Effector memory CD8-positive, alpha-beta T cell (primary cell): ENCODE data around the gene CRACDL.
"Not testable (repeated sequence)": the region's sequence is repeated elsewhere in the genome, so short reads cannot be mapped to it uniquely, and the experiment has no call there.

ENCODE experiments used
- ATAC-seq: fragments of 150-1000 bp; cut with Tn5 transposase; replicated peaks from 2 replicates; pipeline ENCODE4 v1.10.0; 2021; ENCODE audit warnings: mild to moderate bottlenecking, moderate library complexity
- DNase-seq, 3 experiments: peaks; one replicate each; pipeline ENCODE4 v3.0.0; 2021
- H3K27ac Mint-ChIP-seq, 2 donors: one replicate each; pipeline ENCODE4 v1.8.0; 2022; ENCODE audit warnings: mild to moderate bottlenecking in 2 of 2, mixed read lengths in 2 of 2, moderate library complexity in 2 of 2
- H3K27me3 Mint-ChIP-seq, 2 donors: one replicate each; pipeline ENCODE4 v1.8.0; 2022; ENCODE audit warnings: mixed read lengths in 2 of 2
- H3K36me3 Mint-ChIP-seq: one replicate; pipeline ENCODE4 v1.8.0; 2022; ENCODE audit warnings: mild to moderate bottlenecking, moderate library complexity, mixed read lengths; ENCODE audit not compliant: insufficient read depth
- H3K4me1 Mint-ChIP-seq, 2 donors: one replicate each; pipeline ENCODE4 v1.8.0; 2022; ENCODE audit warnings: low read depth in 2 of 2, mixed read lengths in 2 of 2
- H3K4me3 Mint-ChIP-seq, 2 donors: one replicate each; pipeline ENCODE4 v1.8.0; 2022; ENCODE audit warnings: mild to moderate bottlenecking in 2 of 2, mixed read lengths in 2 of 2, moderate library complexity in 2 of 2
- H3K9me3 Mint-ChIP-seq, 2 donors: one replicate each; pipeline ENCODE4 v1.8.0; 2022; ENCODE audit warnings: mixed read lengths in 2 of 2

Gene CRACDL

GRCh38 chr2:98907966-98908905 is 27.8 kb downstream of the CRACDL start:
- no peak for ATAC-seq
- Mint-ChIP-seq H3K9me3 (no peaks in the 10 kb centered on the region), H3K4me3 (no peak overlapping the region), H3K4me1 (peaks cover 19 to 45% of the 10 kb centered on the region in 2 donors), H3K27me3 (peaks cover 32 to 69% of the 10 kb centered on the region in 2 donors), H3K27ac (no peak overlapping the region), H3K36me3 (peaks cover 7% of the 10 kb centered on the region)
- no peak for DNase-seq

GRCh38 chr2:98907385-98907784 is 28.6 kb downstream of the CRACDL start:
- H3K27ac Mint-ChIP-seq: no peak overlapping the region
- no peak for ATAC-seq
- no peaks in the 10 kb centered on the region for H3K9me3 Mint-ChIP-seq
- peaks cover 13 to 36% of the 10 kb centered on the region in 2 donors for H3K4me1 Mint-ChIP-seq
- H3K27me3 Mint-ChIP-seq: peaks cover 23 to 60% of the 10 kb centered on the region in 2 donors
- DNase-seq: no peak
- peaks cover 7% of the 10 kb centered on the region for H3K36me3 Mint-ChIP-seq
- no peak overlapping the region for H3K4me3 Mint-ChIP-seq

- no peak overlapping the region for H3K27ac Mint-ChIP-seq
- H3K4me3 Mint-ChIP-seq: no peak overlapping the region
- no peak for DNase-seq
- H3K27me3 Mint-ChIP-seq: peaks cover 11 to 35% of the 10 kb centered on the region in 2 donors
- no peaks in the 10 kb centered on the region for H3K9me3 Mint-ChIP-seq
- no peaks in the 10 kb centered on the region for H3K36me3 Mint-ChIP-seq
- H3K4me1 Mint-ChIP-seq: peaks cover 5 to 8% of the 10 kb centered on the region in 2 donors
- ATAC-seq: no peak
Observed at GRCh38 chr2:98903767-98904485, 32.1 kb downstream of the CRACDL start.

- no peak for ATAC-seq
- DNase-seq: no peak
- H3K9me3 Mint-ChIP-seq: no peaks in the 10 kb centered on the region
- no peaks in the 10 kb centered on the region for H3K4me1 Mint-ChIP-seq
- no peaks in the 10 kb centered on the region for H3K36me3 Mint-ChIP-seq
- peaks cover 2 to 32% of the 10 kb centered on the region in 2 donors for H3K27me3 Mint-ChIP-seq
- no peak overlapping the region for H3K27ac Mint-ChIP-seq
- no peak overlapping the region for H3K4me3 Mint-ChIP-seq
Observed at GRCh38 chr2:98903064-98903355, 33.0 kb downstream of the CRACDL start.

- Mint-ChIP-seq H3K4me1 (no peaks in the 10 kb centered on the region), H3K27ac (no peak overlapping the region), H3K36me3 (no peaks in the 10 kb centered on the region), H3K4me3 (no peak overlapping the region), H3K9me3 (no peaks in the 10 kb centered on the region), H3K27me3 (peaks cover 0 to 31% of the 10 kb centered on the region in 2 donors)
- no peak for ATAC-seq
- DNase-seq: no peak
Observed at GRCh38 chr2:98902209-98903063, 33.6 kb downstream of the CRACDL start.

GRCh38 chr2:98901702-98902101 is 34.3 kb downstream of the CRACDL start:
- no peaks in the 10 kb centered on the region for H3K4me1 Mint-ChIP-seq
- no peak overlapping the region for H3K27ac Mint-ChIP-seq
- H3K27me3 Mint-ChIP-seq: peaks cover 0 to 28% of the 10 kb centered on the region in 2 donors
- H3K36me3 Mint-ChIP-seq: no peaks in the 10 kb centered on the region
- no peak overlapping the region for H3K4me3 Mint-ChIP-seq
- ATAC-seq: no peak
- no peak for DNase-seq
- H3K9me3 Mint-ChIP-seq: no peaks in the 10 kb centered on the region

GRCh38 chr2:98901291-98901690 is 34.7 kb downstream of the CRACDL start:
- Mint-ChIP-seq H3K4me3 (no peak overlapping the region), H3K27ac (no peak overlapping the region), H3K9me3 (no peaks in the 10 kb centered on the region), H3K27me3 (peaks cover 0 to 29% of the 10 kb centered on the region in 2 donors), H3K36me3 (no peaks in the 10 kb centered on the region), H3K4me1 (no peaks in the 10 kb centered on the region)
- no peak for DNase-seq
- ATAC-seq: no peak

- H3K27me3 Mint-ChIP-seq: peaks cover 0 to 33% of the 10 kb centered on the region in 2 donors
- no peak for ATAC-seq
Observed at GRCh38 chr2:98900721-98901120, 35.3 kb downstream of the CRACDL start.

GRCh38 chr2:98899703-98900078 is 36.3 kb downstream of the CRACDL start:
- H3K27ac Mint-ChIP-seq, DNase-seq, H3K4me3 Mint-ChIP-seq, ATAC-seq, H3K4me1 Mint-ChIP-seq, H3K36me3 Mint-ChIP-seq, H3K9me3 Mint-ChIP-seq: not testable (repeated sequence)
- H3K27me3 Mint-ChIP-seq: peaks cover 0 to 43% of the 10 kb centered on the region in 2 donors

More at GRCh38 chr2:98900721-98901120, 35.3 kb downstream of the CRACDL start:
- no peaks in the 10 kb centered on the region for H3K9me3 Mint-ChIP-seq
- H3K27ac Mint-ChIP-seq: no peak overlapping the region
- no peaks in the 10 kb centered on the region for H3K36me3 Mint-ChIP-seq
- DNase-seq: no peak
- H3K4me1 Mint-ChIP-seq: no peaks in the 10 kb centered on the region
- H3K4me3 Mint-ChIP-seq: no peak overlapping the region

- H3K36me3 Mint-ChIP-seq: no peaks in the 10 kb centered on the region
- no peak for DNase-seq
- no peaks in the 10 kb centered on the region for H3K4me1 Mint-ChIP-seq
- H3K9me3 Mint-ChIP-seq: no peaks in the 10 kb centered on the region
- ATAC-seq: no peak
- peaks cover 0 to 44% of the 10 kb centered on the region in 2 donors for H3K27me3 Mint-ChIP-seq
- no peak overlapping the region for H3K27ac Mint-ChIP-seq
- H3K4me3 Mint-ChIP-seq: no peak overlapping the region
Observed at GRCh38 chr2:98899041-98899702, 36.9 kb downstream of the CRACDL start.

- ATAC-seq (no peak), DNase-seq (no peak)
- Mint-ChIP-seq H3K36me3 (no peaks in the 10 kb centered on the region), H3K27ac (no peak overlapping the region), H3K9me3 (no peaks in the 10 kb centered on the region), H3K4me1 (peaks cover 0 to 5% of the 10 kb centered on the region in 2 donors), H3K4me3 (no peak overlapping the region), H3K27me3 (peaks cover 0 to 51% of the 10 kb centered on the region in 2 donors)
Observed at GRCh38 chr2:98898423-98898841, 37.6 kb downstream of the CRACDL start.

GRCh38 chr2:98897746-98898145 is 38.3 kb downstream of the CRACDL start:
- Mint-ChIP-seq H3K36me3 (no peaks in the 10 kb centered on the region), H3K4me1 (peaks cover 0 to 5% of the 10 kb centered on the region in 2 donors), H3K4me3 (no peak overlapping the region), H3K9me3 (no peaks in the 10 kb centered on the region), H3K27me3 (peaks cover 0 to 58% of the 10 kb centered on the region in 2 donors), H3K27ac (no peak overlapping the region)
- no peak for ATAC-seq
- DNase-seq: no peak

- H3K4me3 Mint-ChIP-seq: no peak overlapping the region
- no peak overlapping the region for H3K27ac Mint-ChIP-seq
- DNase-seq (no peak), ATAC-seq (no peak)
- peaks cover 0 to 58% of the 10 kb centered on the region in 2 donors for H3K27me3 Mint-ChIP-seq
- H3K4me1 Mint-ChIP-seq: peaks cover 0 to 5% of the 10 kb centered on the region in 2 donors
- no peaks in the 10 kb centered on the region for H3K9me3 Mint-ChIP-seq
- H3K36me3 Mint-ChIP-seq: no peaks in the 10 kb centered on the region
Observed at GRCh38 chr2:98896944-98897343, 39.1 kb downstream of the CRACDL start.
